Activated naive CD4-positive, alpha-beta T cell treated with anti-CD3 and anti-CD28 coated beads, Interleukin-2, amount 10 ng/mL, durations not matched to agents 7 days and 5 days (primary cell): ENCODE data around the gene CTDP1.

Source experiments
- CTCF ChIA-PET: fragments of 350-600 bp; sonication (Branson Sonifier 250); formaldehyde crosslinking; loops from one replicate; lab custom pipeline; 2021; ENCODE audit warnings: antibody characterized with exemption; lab: Charles Lee
- DNase-seq: peaks from one replicate; pipeline ENCODE4 v3.0.0-alpha.2; 2020
- H3K27ac Mint-ChIP-seq: one replicate; pipeline ENCODE4 v1.8.0; 2021; ENCODE audit warnings: mild to moderate bottlenecking, moderate library complexity, mixed read lengths
- H3K27me3 Mint-ChIP-seq: one replicate; pipeline ENCODE4 v1.8.0; 2021; ENCODE audit warnings: mild to moderate bottlenecking, mixed read lengths
- H3K36me3 Mint-ChIP-seq: one replicate; pipeline ENCODE4 v1.8.0; 2021; ENCODE audit warnings: mixed read lengths
- H3K4me1 Mint-ChIP-seq: one replicate; pipeline ENCODE4 v1.8.0; 2021; ENCODE audit warnings: mixed read lengths
- H3K4me3 Mint-ChIP-seq: one replicate; pipeline ENCODE4 v1.8.0; 2021; ENCODE audit warnings: mild to moderate bottlenecking, moderate library complexity, mixed read lengths
- H3K9me3 Mint-ChIP-seq: one replicate; pipeline ENCODE4 v1.8.0; 2021; ENCODE audit warnings: mixed read lengths

Gene CTDP1

DNA sequence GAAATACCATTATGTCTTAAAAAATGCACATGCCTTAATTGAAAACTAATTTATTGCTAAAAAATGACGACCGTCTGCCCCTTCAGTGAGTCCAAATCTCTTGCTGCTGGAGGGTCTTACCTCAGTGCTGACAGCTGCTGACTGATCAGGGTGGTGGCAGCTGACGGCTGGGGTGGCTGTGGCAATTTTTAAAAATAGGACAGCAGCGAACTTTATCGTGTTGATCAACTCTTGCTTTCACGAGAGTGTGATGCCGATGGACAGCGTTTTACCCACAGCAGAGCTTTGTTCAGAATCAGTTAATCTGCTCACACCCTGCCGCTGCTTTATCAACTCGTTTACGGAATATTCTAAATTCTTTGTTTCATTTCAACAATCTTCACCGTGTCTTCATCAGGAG, 21.2 kb upstream of the CTDP1 start:
- Mint-ChIP-seq H3K4me1 (no peaks in the 10 kb centered on the region), H3K27ac (no peak overlapping the region), H3K36me3 (no peaks in the 10 kb centered on the region), H3K9me3 (peaks cover 5% of the 10 kb centered on the region), H3K27me3 (peaks cover 24% of the 10 kb centered on the region), H3K4me3 (no peak overlapping the region)
- no peak for DNase-seq
- CTCF ChIA-PET = no interaction called here

- peaks cover 5% of the 10 kb centered on the region for H3K9me3 Mint-ChIP-seq
- DNase-seq = no peak
- H3K27me3 Mint-ChIP-seq = peaks cover 32% of the 10 kb centered on the region
- no peaks in the 10 kb centered on the region for H3K4me1 Mint-ChIP-seq
- CTCF ChIA-PET = no interaction called here
- H3K36me3 Mint-ChIP-seq = no peaks in the 10 kb centered on the region
- H3K27ac Mint-ChIP-seq = no peak overlapping the region
- no peak overlapping the region for H3K4me3 Mint-ChIP-seq
Observed at GRCh38 chr18:79659733-79660132, 19.9 kb upstream of the CTDP1 start.

DNA sequence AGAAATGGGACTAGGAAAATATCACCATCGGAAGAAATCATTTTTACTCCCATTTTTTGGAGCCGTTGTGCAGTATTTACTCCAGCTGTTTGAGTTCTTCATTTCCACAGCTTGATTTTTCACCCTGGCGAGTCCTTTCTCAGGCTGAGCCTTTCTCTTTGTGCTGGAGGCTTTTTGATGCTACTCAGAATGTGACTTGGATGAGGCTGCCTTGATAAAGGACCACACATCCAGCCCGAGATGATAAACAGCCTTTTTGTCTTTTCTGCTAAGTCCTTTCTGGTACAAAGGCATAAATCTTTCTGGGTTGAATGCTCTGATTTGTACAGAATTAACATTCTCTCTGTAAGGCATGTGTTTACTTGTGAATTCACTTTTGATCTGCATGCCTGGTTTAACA, 17.6 kb upstream of the CTDP1 start:
- no peaks in the 10 kb centered on the region for H3K36me3 Mint-ChIP-seq
- H3K9me3 Mint-ChIP-seq = no peaks in the 10 kb centered on the region
- peaks cover 28% of the 10 kb centered on the region for H3K27me3 Mint-ChIP-seq
- no peaks in the 10 kb centered on the region for H3K4me1 Mint-ChIP-seq
- no peak overlapping the region for H3K27ac Mint-ChIP-seq
- CTCF ChIA-PET = no interaction called here
- no peak overlapping the region for H3K4me3 Mint-ChIP-seq
- DNase-seq = no peak

DNA sequence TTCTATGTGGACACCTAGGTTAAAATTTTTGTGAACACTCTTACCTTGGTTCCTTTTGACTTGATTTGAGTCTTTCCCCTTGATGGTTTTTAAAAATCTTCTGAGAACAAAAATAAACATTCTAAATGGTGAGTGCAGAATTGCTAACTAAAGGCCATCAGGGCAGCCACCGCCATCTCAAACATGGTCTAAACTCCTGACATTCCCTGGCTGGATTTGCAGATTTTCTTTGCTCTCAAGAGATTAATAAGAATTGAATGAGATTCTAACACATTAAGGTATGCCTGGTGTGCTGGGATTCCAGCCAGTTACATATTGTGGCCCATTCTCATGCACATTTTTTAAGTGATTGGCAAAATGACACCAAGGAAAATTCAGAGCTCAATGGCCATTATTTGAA, 17.2 kb upstream of the CTDP1 start:
- Mint-ChIP-seq H3K4me3 (no peak overlapping the region), H3K36me3 (no peaks in the 10 kb centered on the region), H3K27ac (no peak overlapping the region), H3K27me3 (peaks cover 25% of the 10 kb centered on the region), H3K4me1 (no peaks in the 10 kb centered on the region), H3K9me3 (no peaks in the 10 kb centered on the region)
- CTCF ChIA-PET = no interaction called here
- no peak for DNase-seq

- Mint-ChIP-seq H3K27ac (no peak overlapping the region), H3K9me3 (no peaks in the 10 kb centered on the region), H3K27me3 (peaks cover 24% of the 10 kb centered on the region), H3K36me3 (no peaks in the 10 kb centered on the region), H3K4me1 (no peaks in the 10 kb centered on the region), H3K4me3 (no peak overlapping the region)
- DNase-seq = no peak
- CTCF ChIA-PET = interaction anchor here (0.7 kb wide), 2 partner anchors 40 to 331 kb away, joined by 3 to 4 read pairs; no protein-coding TSS in a partner anchor
Observed at GRCh38 chr18:79664525-79665125, 15.0 kb upstream of the CTDP1 start.

GRCh38 chr18:79668203-79668602, 11.4 kb upstream of the CTDP1 start:
- H3K9me3 Mint-ChIP-seq = no peaks in the 10 kb centered on the region
- H3K36me3 Mint-ChIP-seq = no peaks in the 10 kb centered on the region
- no peak overlapping the region for H3K4me3 Mint-ChIP-seq
- H3K27ac Mint-ChIP-seq = no peak overlapping the region
- H3K4me1 Mint-ChIP-seq = peaks cover 2% of the 10 kb centered on the region
- H3K27me3 Mint-ChIP-seq = peaks cover 15% of the 10 kb centered on the region
- CTCF ChIA-PET = no interaction called here
- no peak for DNase-seq

- H3K9me3 Mint-ChIP-seq = peaks cover 13% of the 10 kb centered on the region
- peaks cover 12% of the 10 kb centered on the region for H3K4me1 Mint-ChIP-seq
- H3K4me3 Mint-ChIP-seq = no peak overlapping the region
- H3K36me3 Mint-ChIP-seq = peaks cover 21% of the 10 kb centered on the region
- CTCF ChIA-PET = no interaction called here
- H3K27ac Mint-ChIP-seq = no peak overlapping the region
- no peak for DNase-seq
- peaks cover 5% of the 10 kb centered on the region for H3K27me3 Mint-ChIP-seq
Observed at GRCh38 chr18:79672490-79673276, 6.9 kb upstream of the CTDP1 start.

GRCh38 chr18:79677221-79677620, 2.4 kb upstream of the CTDP1 start:
- no peak overlapping the region for H3K27ac Mint-ChIP-seq
- H3K4me3 Mint-ChIP-seq = no peak overlapping the region
- peaks cover 40% of the 10 kb centered on the region for H3K36me3 Mint-ChIP-seq
- peaks cover 41% of the 10 kb centered on the region for H3K4me1 Mint-ChIP-seq
- DNase-seq = no peak
- H3K9me3 Mint-ChIP-seq = peaks cover 13% of the 10 kb centered on the region
- no peaks in the 10 kb centered on the region for H3K27me3 Mint-ChIP-seq
- CTCF ChIA-PET = interaction anchor here (0.6 to 1.3 kb wide), 2 partner anchors 273 to 347 kb away, joined by 3 read pairs; no protein-coding TSS in a partner anchor

GRCh38 chr18:79677840-79678239, 1.8 kb upstream of the CTDP1 start:
- peaks cover 47% of the 10 kb centered on the region for H3K36me3 Mint-ChIP-seq
- peaks cover 48% of the 10 kb centered on the region for H3K4me1 Mint-ChIP-seq
- peak overlapping the region; percentile 99 for H3K27ac Mint-ChIP-seq
- H3K27me3 Mint-ChIP-seq = no peaks in the 10 kb centered on the region
- CTCF ChIA-PET = interaction anchor here (1.3 kb wide), 1 partner anchor 274 kb away, joined by 3 read pairs; no protein-coding TSS in a partner anchor
- DNase-seq = no peak
- H3K4me3 Mint-ChIP-seq = peak overlapping the region; percentile 90
- H3K9me3 Mint-ChIP-seq = peaks cover 13% of the 10 kb centered on the region

DNA sequence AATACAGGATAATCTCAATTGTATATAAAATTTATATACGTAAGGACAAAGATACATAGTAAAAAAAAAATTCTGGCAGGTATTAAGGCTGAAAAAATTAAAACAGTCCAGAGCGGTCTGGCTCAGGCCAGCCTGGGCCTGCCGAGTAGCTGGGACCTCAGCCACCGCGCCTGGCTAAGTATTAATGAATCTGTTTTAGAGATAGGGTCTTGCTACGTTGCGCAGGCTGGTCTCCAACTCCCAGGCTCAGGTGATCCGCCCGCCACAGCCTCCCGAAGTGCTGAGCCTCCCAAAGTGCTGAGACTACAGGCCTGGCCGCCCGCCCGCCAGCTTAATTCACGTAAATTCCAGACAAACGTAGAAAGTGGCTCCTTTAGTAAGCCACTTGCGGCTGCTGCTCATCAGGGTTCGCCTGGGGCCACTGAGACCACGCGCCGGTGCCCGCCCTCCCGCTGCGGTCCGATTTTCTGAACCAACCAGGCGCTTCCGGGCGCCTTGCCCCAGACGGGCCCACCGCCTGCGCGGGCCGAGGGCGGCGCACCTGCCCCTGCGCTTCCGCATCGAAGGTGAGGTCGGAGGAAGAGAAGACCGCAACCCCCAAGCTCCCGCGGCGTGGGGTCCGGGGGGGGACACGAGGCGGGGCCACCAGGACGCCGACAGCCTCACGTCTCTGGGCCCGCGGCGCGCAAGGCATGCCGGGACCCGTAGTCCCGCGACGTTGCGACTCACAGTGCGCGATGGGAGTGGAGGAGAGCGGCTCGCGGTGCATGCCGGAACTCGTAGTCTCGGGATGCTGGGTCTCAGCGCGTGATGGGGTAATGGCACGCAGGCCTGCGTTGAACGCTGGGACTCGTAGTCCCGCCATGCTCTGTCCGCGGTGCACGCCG, 695 bp upstream of the CTDP1 start:
- Mint-ChIP-seq H3K27me3 (no peaks in the 10 kb centered on the region), H3K4me1 (peaks cover 58% of the 10 kb centered on the region), H3K27ac (peak overlapping the region; percentile 99), H3K36me3 (peaks cover 57% of the 10 kb centered on the region), H3K4me3 (peak overlapping the region; percentile 90), H3K9me3 (peaks cover 13% of the 10 kb centered on the region)
- CTCF ChIA-PET = interaction anchor here (0.7 to 1.3 kb wide), 2 partner anchors 156 to 275 kb away, joined by 3 read pairs; no protein-coding TSS in a partner anchor
- DNase-seq = peak; percentile 99

GRCh38 chr18:79680100-79680879, 687 bp downstream of the CTDP1 start:
- H3K9me3 Mint-ChIP-seq = peaks cover 13% of the 10 kb centered on the region
- peaks cover 72% of the 10 kb centered on the region for H3K4me1 Mint-ChIP-seq
- H3K4me3 Mint-ChIP-seq = peak overlapping the region; percentile 87
- peak; percentile 69 for DNase-seq
- peak overlapping the region; percentile 95 for H3K27ac Mint-ChIP-seq
- CTCF ChIA-PET = no interaction called here
- no peaks in the 10 kb centered on the region for H3K27me3 Mint-ChIP-seq
- peaks cover 65% of the 10 kb centered on the region for H3K36me3 Mint-ChIP-seq

GRCh38 chr18:79680891-79681339, 1.3 kb downstream of the CTDP1 start:
- H3K27ac Mint-ChIP-seq = peak overlapping the region; percentile 95
- CTCF ChIA-PET = no interaction called here
- DNase-seq = no peak
- no peaks in the 10 kb centered on the region for H3K27me3 Mint-ChIP-seq
- H3K4me3 Mint-ChIP-seq = peak overlapping the region; percentile 87
- H3K9me3 Mint-ChIP-seq = peaks cover 9% of the 10 kb centered on the region
- peaks cover 64% of the 10 kb centered on the region for H3K36me3 Mint-ChIP-seq
- H3K4me1 Mint-ChIP-seq = peaks cover 78% of the 10 kb centered on the region

- Mint-ChIP-seq H3K9me3 (peaks cover 2% of the 10 kb centered on the region), H3K4me1 (peaks cover 83% of the 10 kb centered on the region), H3K27ac (peak overlapping the region; percentile 95), H3K27me3 (no peaks in the 10 kb centered on the region), H3K4me3 (peak overlapping the region; percentile 87), H3K36me3 (peaks cover 61% of the 10 kb centered on the region)
- CTCF ChIA-PET = no interaction called here
- DNase-seq = peak; percentile 84
Observed at GRCh38 chr18:79681484-79682387, 2.1 kb downstream of the CTDP1 start.
